ENCODE results near the gene INS. TPM values are rescaled to one million over a fixed set of nuclear protein-coding genes. Genes with fewer than 3 reads are reported as not detected.

Gene INS
- total and polyA plus RNA-seq, 2 of the 13 experiments (the other 11 are each of a cell fraction or from before 2014, with no cell fraction given) = not detected

- TF ChIP-seq, protein P1, sequence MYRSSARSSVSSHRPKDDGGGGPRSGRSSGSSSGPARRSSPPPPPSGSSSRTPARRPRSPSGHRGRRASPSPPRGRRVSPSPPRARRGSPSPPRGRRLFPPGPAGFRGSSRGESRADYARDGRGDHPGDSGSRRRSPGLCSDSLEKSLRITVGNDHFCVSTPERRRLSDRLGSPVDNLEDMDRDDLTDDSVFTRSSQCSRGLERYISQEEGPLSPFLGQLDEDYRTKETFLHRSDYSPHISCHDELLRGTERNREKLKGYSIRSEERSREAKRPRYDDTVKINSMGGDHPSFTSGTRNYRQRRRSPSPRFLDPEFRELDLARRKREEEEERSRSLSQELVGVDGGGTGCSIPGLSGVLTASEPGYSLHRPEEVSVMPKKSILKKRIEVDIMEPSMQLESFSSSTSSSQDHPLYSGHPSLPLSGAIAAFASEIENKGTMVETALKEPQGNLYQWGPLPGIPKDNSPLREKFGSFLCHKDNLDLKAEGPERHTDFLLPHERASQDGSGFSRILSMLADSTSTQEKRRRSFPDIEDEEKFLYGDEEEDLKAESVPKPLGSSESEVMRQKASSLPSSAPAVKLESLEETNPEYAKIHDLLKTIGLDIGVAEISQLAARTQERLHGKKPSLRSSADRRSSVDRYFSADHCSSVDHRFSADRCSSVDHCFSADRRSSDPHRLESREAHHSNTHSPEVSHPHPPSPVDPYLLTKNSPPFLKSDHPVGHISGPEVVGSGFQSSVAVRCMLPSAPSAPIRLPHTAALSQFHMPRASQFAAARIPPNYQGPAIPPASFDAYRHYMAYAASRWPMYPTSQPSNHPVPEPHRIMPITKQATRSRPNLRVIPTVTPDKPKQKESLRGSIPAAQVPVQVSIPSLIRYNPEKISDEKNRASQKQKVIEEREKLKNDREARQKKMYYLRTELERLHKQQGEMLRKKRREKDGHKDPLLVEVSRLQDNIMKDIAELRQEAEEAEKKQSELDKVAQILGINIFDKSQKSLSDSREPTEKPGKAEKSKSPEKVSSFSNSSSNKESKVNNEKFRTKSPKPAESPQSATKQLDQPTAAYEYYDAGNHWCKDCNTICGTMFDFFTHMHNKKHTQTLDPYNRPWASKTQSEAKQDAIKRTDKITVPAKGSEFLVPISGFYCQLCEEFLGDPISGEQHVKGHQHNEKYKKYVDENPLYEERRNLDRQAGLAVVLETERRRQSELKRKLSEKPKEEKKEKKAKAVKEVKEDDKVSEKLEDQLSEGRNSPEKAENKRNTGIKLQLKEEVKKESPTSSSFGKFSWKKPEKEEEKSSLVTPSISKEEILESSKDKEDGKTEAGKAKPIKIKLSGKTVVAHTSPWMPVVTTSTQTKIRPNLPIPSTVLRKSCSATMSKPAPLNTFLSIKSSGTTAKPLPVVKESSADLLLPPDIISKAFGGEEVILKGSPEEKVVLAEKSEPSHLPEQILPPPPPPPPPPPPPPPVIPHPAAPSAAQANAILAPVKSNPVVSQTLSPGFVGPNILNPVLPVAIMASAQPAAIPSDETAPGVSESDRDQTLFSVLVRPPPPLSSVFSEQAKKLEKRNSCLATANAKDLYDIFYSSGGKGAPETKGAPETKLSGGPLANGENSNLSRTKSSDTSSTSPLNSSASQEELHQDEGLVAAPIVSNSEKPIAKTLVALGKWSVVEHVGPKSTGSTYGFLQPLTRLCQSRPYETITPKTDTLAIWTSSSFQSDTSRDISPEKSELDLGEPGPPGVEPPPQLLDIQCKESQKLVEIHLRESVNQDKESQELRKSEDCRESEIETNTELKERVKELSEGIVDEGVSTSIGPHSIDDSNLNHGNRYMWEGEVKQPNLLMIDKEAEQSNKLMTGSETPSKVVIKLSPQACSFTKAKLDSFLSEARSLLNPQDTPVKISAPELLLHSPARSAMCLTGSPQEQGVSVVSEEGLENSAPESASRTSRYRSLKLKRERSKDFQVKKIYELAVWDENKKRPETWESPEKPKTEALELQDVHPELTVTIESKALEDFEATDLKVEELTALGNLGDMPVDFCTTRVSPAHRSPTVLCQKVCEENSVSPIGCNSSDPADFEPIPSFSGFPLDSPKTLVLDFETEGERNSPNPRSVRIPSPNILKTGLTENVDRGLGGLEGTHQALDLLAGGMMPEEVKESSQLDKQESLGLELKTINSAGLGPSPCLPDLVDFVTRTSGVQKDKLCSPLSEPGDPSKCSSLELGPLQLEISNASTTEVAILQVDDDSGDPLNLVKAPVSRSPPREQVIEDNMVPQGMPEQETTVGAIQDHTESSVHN (CRISPR knock-in tag; IDR thresholded peaks at IDR 0.05) = no peak; the same call in 1 of the 2 replicates
- TF ChIP-seq TCF7 (IDR thresholded peaks at IDR 0.05; ENCODE audit: low read depth) = no peak
- TF ChIP-seq ZNF263 (CRISPR knock-in tag; IDR thresholded peaks at IDR 0.05) = no peak
- no peak for TF ChIP-seq KLF11 (CRISPR knock-in tag; IDR thresholded peaks at IDR 0.05)
- TF ChIP-seq HOXD1 (CRISPR knock-in tag; IDR thresholded peaks at IDR 0.05) = no peak
- TF ChIP-seq NPAS2 (CRISPR knock-in tag; IDR thresholded peaks at IDR 0.05; ENCODE audit: borderline replicate concordance) = no peak
- TF ChIP-seq ZNF441 (CRISPR knock-in tag; IDR thresholded peaks at IDR 0.05; ENCODE audit: borderline replicate concordance) = no peak
- TF ChIP-seq NRL (CRISPR knock-in tag; IDR thresholded peaks at IDR 0.05; ENCODE audit: borderline replicate concordance) = no peak; the same call in 1 of the 2 replicates
- TF ChIP-seq, protein P2, sequence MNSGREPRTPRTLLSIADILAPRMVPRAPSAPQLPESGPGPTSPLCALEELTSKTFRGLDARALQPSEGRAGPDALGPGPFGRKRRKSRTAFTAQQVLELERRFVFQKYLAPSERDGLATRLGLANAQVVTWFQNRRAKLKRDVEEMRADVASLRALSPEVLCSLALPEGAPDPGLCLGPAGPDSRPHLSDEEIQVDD (CRISPR knock-in tag; IDR thresholded peaks at IDR 0.05; ENCODE audit: borderline replicate concordance) = peak; percentile 85; the same call in 1 of the 2 replicates
- TF ChIP-seq, protein P3, sequence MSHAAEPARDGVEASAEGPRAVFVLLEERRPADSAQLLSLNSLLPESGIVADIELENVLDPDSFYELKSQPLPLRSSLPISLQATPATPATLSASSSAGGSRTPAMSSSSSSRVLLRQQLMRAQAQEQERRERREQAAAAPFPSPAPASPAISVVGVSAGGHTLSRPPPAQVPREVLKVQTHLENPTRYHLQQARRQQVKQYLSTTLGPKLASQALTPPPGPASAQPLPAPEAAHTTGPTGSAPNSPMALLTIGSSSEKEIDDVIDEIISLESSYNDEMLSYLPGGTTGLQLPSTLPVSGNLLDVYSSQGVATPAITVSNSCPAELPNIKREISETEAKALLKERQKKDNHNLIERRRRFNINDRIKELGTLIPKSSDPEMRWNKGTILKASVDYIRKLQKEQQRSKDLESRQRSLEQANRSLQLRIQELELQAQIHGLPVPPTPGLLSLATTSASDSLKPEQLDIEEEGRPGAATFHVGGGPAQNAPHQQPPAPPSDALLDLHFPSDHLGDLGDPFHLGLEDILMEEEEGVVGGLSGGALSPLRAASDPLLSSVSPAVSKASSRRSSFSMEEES (CRISPR knock-in tag; IDR thresholded peaks at IDR 0.05) = no peak
- no peak for TF ChIP-seq SIX1 (CRISPR knock-in tag; IDR thresholded peaks at IDR 0.05; ENCODE audit: borderline replicate concordance)
- TF ChIP-seq IRF2 (CRISPR knock-in tag; IDR thresholded peaks at IDR 0.05) = no peak
- TF ChIP-seq HNRNPK (IDR thresholded peaks at IDR 0.05; ENCODE audit: low read depth, low read length, poor library complexity, severe bottlenecking) = no peak
- TF ChIP-seq RFX3 (CRISPR knock-in tag; IDR thresholded peaks at IDR 0.05) = no peak
- no peak for TF ChIP-seq NR1H2 (CRISPR knock-in tag; IDR thresholded peaks at IDR 0.05; ENCODE audit: borderline replicate concordance, low read depth)
- peak; percentile 99 for TF ChIP-seq SSRP1 (CRISPR knock-in tag; IDR thresholded peaks at IDR 0.05)
- no peak for TF ChIP-seq ARID3A (IDR thresholded peaks at IDR 0.05; ENCODE audit: low read depth, low read length)
- TF ChIP-seq ZNF839 (CRISPR knock-in tag; IDR thresholded peaks at IDR 0.05; ENCODE audit: borderline replicate concordance) = peak; percentile 83; the same call in 1 of the 2 replicates
Measured at GRCh38 chr11:2131371-2132236, 29.4 kb downstream of the INS start (continued).

Data from HepG2 (cell line).